Panc1 (cell line): Measurements from ENCODE around the gene NTM. TPM values are rescaled to one million over a fixed set of nuclear protein-coding genes. Genes with fewer than 3 reads are reported as not detected.

Source experiments
- ATAC-seq: fragments of 200-7000 bp; cut with Tn5 transposase; 2 replicates; pipeline ENCODE4 v1.9.1; 2020; ENCODE audit warnings: mild to moderate bottlenecking, moderate library complexity
- BruUV-seq: library from RNA; stranded (reverse); fragments of 400-500 nt; replicated peaks from 2 replicates; lab custom pipeline; 2021; lab: Mats Ljungman, UMichigan
- CTCF ChIA-PET: fragments of 300-600 bp; sonication (Branson Sonifier 250); formaldehyde crosslinking; loops from one replicate; lab custom pipeline; 2022; ENCODE audit warnings: antibody characterized with exemption; lab: Charles Lee
- POLR2A ChIA-PET: fragments of 300-600 bp; sonication (Branson Sonifier 250); formaldehyde crosslinking; loops from one replicate; lab custom pipeline; 2022; ENCODE audit warnings: antibody characterized with exemption; lab: Charles Lee
- DNase-seq: peaks from one replicate; pipeline ENCODE4 v3.0.0-alpha.2; 2010; ENCODE audit warnings: low read depth, low spot score
- H3K27ac ChIP-seq: 2 replicates; pipeline ENCODE4 v1.5.1; 2011; ENCODE audit warnings: mild to moderate bottlenecking, low read length, inconsistent platforms
- H3K27me3 ChIP-seq: fragments of 200-500 bp; sonication (Bioruptor generic); 2 replicates; pipeline ENCODE4 v1.6.0; 2014; ENCODE audit warnings: low read length, inconsistent platforms; ENCODE audit not compliant: control insufficient read depth, insufficient read depth
- H3K36me3 ChIP-seq: fragments of 200-500 bp; sonication (Bioruptor generic); 2 replicates; pipeline ENCODE4 v1.5.1; 2014; ENCODE audit warnings: inconsistent platforms, mild to moderate bottlenecking, low read length, moderate library complexity; ENCODE audit not compliant: control insufficient read depth, insufficient read depth
- H3K4me1 ChIP-seq: 2 replicates; pipeline ENCODE4 v1.5.1; 2011; ENCODE audit warnings: inconsistent platforms, mild to moderate bottlenecking, low read length, moderate library complexity; ENCODE audit not compliant: control insufficient read depth, insufficient read depth
- H3K4me3 ChIP-seq, 2 experiments: 2 replicates each; pipeline ENCODE4 v1.5.1; 2011 to 2012; ENCODE audit warnings: low read depth in 2 of 2, low read length in 2 of 2, mild to moderate bottlenecking in 2 of 2, inconsistent platforms in 1 of 2, moderate library complexity in 1 of 2
- H3K9me3 ChIP-seq: fragments of 200-500 bp; sonication (Bioruptor generic); 2 replicates; pipeline ENCODE4 v1.5.1; 2014; ENCODE audit warnings: low read depth, mild to moderate bottlenecking, inconsistent platforms, low read length, moderate library complexity; ENCODE audit not compliant: control insufficient read depth, insufficient read depth
- POLR2AphosphoS5 ChIP-seq: IDR thresholded peaks from 2 replicates; pipeline ENCODE4 v1.6.1; 2012; ENCODE audit warnings: mild to moderate bottlenecking, low read depth, low read length, moderate library complexity
- SIN3A ChIP-seq: IDR thresholded peaks from 2 replicates; pipeline ENCODE4 v1.6.1; 2012; ENCODE audit warnings: low read depth, mild to moderate bottlenecking, low read length, moderate library complexity, borderline replicate concordance; ENCODE audit not compliant: insufficient read depth
- TCF7L2 ChIP-seq: IDR thresholded peaks from 2 replicates; pipeline ENCODE4 v1.6.1; 2011; ENCODE audit warnings: mild to moderate bottlenecking, low read depth, low read length, inconsistent platforms
- in situ Hi-C: cut with HindIII; loops from 2 replicates; pipeline ENCODE4 v1.10.0; 2016; ENCODE audit warnings: low sequenced_read_pairs, low pct_unique_long_range_greater_than_20kb
- intact Hi-C: fragments of 100-400 bp; cut with micrococcal nuclease; formaldehyde crosslinking; loops from one replicate; pipeline ENCODE4 v1.10.0; 2022; ENCODE audit not compliant: unreplicated experiment
- total RNA-seq: library from RNA; stranded (reverse); gene quantifications from one replicate; pipeline ENCODE4 v1.2.1, GENCODE V29; 2021; ENCODE audit not compliant: unreplicated experiment
- TF ChIP-seq, protein P1 (sequence below): fragments of 450-650 bp; IDR thresholded peaks from 2 replicates; pipeline ENCODE4 v1.5.1; 2017; ENCODE audit warnings: mild to moderate bottlenecking
- TF ChIP-seq, protein P2 (sequence below), 2 experiments: IDR thresholded peaks; 2 replicates each; pipeline ENCODE4 v1.6.1; 2011 to 2012; ENCODE audit warnings: low read depth in 2 of 2, control low read depth in 1 of 2, low read length in 1 of 2, mild to moderate bottlenecking in 1 of 2, moderate library complexity in 1 of 2; ENCODE audit not compliant: insufficient read depth in 1 of 2

Gene NTM
- total RNA-seq, 1 experiment from 2014 or later: 0.10 TPM

DNA sequence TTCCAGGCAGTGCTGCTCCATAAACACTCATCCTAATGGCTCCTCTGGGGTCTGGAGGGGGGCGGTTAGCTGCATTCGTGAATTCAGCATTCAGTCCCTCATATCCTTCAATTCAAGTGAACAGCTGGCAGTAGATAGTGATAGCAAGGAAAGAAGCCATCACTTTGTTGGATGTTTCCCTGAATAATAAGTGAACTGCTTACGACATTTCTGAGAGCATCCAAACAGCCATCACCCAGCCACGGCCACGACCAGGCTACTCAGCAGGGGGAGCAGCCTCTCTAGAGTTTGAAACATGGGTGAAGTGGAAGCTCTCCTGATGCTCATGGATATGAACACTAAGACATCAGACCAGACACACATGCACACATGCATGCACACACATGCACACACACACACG, 163.6 kb downstream of the NTM start:
- no peak for ATAC-seq
- TF ChIP-seq SIN3A (no peak), TCF7L2 (no peak), POLR2AphosphoS5 (no peak)
- TF ChIP-seq, protein P1, sequence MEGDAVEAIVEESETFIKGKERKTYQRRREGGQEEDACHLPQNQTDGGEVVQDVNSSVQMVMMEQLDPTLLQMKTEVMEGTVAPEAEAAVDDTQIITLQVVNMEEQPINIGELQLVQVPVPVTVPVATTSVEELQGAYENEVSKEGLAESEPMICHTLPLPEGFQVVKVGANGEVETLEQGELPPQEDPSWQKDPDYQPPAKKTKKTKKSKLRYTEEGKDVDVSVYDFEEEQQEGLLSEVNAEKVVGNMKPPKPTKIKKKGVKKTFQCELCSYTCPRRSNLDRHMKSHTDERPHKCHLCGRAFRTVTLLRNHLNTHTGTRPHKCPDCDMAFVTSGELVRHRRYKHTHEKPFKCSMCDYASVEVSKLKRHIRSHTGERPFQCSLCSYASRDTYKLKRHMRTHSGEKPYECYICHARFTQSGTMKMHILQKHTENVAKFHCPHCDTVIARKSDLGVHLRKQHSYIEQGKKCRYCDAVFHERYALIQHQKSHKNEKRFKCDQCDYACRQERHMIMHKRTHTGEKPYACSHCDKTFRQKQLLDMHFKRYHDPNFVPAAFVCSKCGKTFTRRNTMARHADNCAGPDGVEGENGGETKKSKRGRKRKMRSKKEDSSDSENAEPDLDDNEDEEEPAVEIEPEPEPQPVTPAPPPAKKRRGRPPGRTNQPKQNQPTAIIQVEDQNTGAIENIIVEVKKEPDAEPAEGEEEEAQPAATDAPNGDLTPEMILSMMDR: no peak
- TF ChIP-seq, protein P2, sequence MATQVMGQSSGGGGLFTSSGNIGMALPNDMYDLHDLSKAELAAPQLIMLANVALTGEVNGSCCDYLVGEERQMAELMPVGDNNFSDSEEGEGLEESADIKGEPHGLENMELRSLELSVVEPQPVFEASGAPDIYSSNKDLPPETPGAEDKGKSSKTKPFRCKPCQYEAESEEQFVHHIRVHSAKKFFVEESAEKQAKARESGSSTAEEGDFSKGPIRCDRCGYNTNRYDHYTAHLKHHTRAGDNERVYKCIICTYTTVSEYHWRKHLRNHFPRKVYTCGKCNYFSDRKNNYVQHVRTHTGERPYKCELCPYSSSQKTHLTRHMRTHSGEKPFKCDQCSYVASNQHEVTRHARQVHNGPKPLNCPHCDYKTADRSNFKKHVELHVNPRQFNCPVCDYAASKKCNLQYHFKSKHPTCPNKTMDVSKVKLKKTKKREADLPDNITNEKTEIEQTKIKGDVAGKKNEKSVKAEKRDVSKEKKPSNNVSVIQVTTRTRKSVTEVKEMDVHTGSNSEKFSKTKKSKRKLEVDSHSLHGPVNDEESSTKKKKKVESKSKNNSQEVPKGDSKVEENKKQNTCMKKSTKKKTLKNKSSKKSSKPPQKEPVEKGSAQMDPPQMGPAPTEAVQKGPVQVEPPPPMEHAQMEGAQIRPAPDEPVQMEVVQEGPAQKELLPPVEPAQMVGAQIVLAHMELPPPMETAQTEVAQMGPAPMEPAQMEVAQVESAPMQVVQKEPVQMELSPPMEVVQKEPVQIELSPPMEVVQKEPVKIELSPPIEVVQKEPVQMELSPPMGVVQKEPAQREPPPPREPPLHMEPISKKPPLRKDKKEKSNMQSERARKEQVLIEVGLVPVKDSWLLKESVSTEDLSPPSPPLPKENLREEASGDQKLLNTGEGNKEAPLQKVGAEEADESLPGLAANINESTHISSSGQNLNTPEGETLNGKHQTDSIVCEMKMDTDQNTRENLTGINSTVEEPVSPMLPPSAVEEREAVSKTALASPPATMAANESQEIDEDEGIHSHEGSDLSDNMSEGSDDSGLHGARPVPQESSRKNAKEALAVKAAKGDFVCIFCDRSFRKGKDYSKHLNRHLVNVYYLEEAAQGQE (IDR thresholded peaks at IDR 0.05; ENCODE audit: insufficient read depth in 1 of 2, low read depth in 2 of 2, low read length in 1 of 2): no peak
- no peaks in the 10 kb centered on the region for H3K36me3 ChIP-seq
- CTCF ChIA-PET: no interaction called here
- no peak overlapping the region for H3K4me3 ChIP-seq
- intact Hi-C loops: loop anchor here (5.0 kb wide), 1 partner anchor 52 kb away; no protein-coding TSS in a partner anchor
- BruUV-seq: no TSS peak
- H3K4me1 ChIP-seq: no peaks in the 10 kb centered on the region
- H3K27ac ChIP-seq: no peak overlapping the region
- in situ Hi-C loops: no loop called here
- H3K27me3 ChIP-seq: no peaks in the 10 kb centered on the region; the same call in 1 of the 2 replicates
- H3K9me3 ChIP-seq: no peaks in the 10 kb centered on the region
- POLR2A ChIA-PET: no interaction called here
- no peak for DNase-seq

DNA sequence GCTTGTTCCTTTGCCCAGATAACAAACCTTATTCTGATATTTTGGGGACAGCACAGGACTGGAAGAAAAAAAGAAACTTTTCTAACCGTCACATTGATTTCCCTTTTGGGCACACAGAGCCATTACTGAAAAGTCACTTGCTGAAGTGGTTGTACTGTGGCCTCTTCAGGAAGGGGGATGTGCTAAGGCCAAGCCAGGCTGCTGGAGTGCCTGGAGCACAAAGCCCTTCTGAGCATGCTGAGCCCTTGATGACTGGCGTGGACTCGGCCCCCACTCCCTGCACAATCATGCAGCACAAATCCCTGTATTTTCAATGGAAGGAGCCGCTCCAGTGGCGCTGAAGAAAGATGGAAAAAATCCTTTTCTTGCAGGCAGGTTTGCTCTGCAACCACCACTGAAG, 164.2 kb downstream of the NTM start:
- Histone ChIP-seq H3K9me3 (no peaks in the 10 kb centered on the region), H3K27me3 (no peaks in the 10 kb centered on the region; the same call in 1 of the 2 replicates), H3K4me1 (no peaks in the 10 kb centered on the region), H3K36me3 (no peaks in the 10 kb centered on the region), H3K4me3 (no peak overlapping the region), H3K27ac (no peak overlapping the region)
- intact Hi-C loops (loop anchor here (5.0 kb wide), 1 partner anchor 52 kb away; no protein-coding TSS in a partner anchor), in situ Hi-C loops (no loop called here)
- CTCF ChIA-PET: no interaction called here
- DNase-seq (no peak), ATAC-seq (no peak)
- no TSS peak for BruUV-seq
- TF ChIP-seq, protein P1: no peak
- TF ChIP-seq SIN3A (no peak), POLR2AphosphoS5 (no peak), TCF7L2 (no peak)
- TF ChIP-seq, protein P2 (IDR thresholded peaks at IDR 0.05; ENCODE audit: insufficient read depth in 1 of 2, low read depth in 2 of 2, low read length in 1 of 2): no peak
- POLR2A ChIA-PET: no interaction called here
